ENCODE measurements around the gene ZMIZ1.

The ZMIZ1 gene

GRCh38 chr10:79300711-79301110 is 231.9 kb downstream of the ZMIZ1 start (continued):
- no peak for TF ChIP-seq ZBTB49 (tag by site-specific recombination; IDR thresholded peaks at IDR 0.05; ENCODE audit: low read depth)

GRCh38 chr10:79301754-79302530 is 233.2 kb downstream of the ZMIZ1 start:
- Histone ChIP-seq H3K9me3 (ENCODE audit: control insufficient read depth, insufficient read depth, low read depth, low read length) (no peaks in the 10 kb centered on the region), H3K36me3 (ENCODE audit: control insufficient read depth in 2 of 2, insufficient read depth in 1 of 2, low read length in 2 of 2) (peaks cover 0 to 89% of the 10 kb centered on the region in 2 experiments; a peak in 2 of 3 replicates), H3K4me3 (ENCODE audit: low read depth, low read length) (no peak overlapping the region), H3K27ac (ENCODE audit: extremely low read depth, low read depth, low read length) (no peak overlapping the region), H3K4me1 (ENCODE audit: control insufficient read depth, insufficient read depth, low read length) (no peaks in the 10 kb centered on the region)
- TF ChIP-seq ZNF24 (tag by site-specific recombination; IDR thresholded peaks at IDR 0.05) (no peak), GLIS1 (tag by site-specific recombination; IDR thresholded peaks at IDR 0.05) (peak; percentile 51)
- CTCF ChIA-PET = no interaction called here
- POLR2A ChIA-PET = no interaction called here

- no peak overlapping the region for H3K4me3 ChIP-seq (ENCODE audit: low read depth, low read length)
- H3K4me1 ChIP-seq (ENCODE audit: control insufficient read depth, insufficient read depth, low read length) = no peaks in the 10 kb centered on the region
- POLR2A ChIA-PET = no interaction called here
- CTCF ChIA-PET = no interaction called here
- peaks cover 0 to 87% of the 10 kb centered on the region in 2 experiments; a peak in 2 of 3 replicates for H3K36me3 ChIP-seq (ENCODE audit: control insufficient read depth in 2 of 2, insufficient read depth in 1 of 2, low read length in 2 of 2)
- no peak overlapping the region for H3K27ac ChIP-seq (ENCODE audit: extremely low read depth, low read depth, low read length)
- no peaks in the 10 kb centered on the region for H3K9me3 ChIP-seq (ENCODE audit: control insufficient read depth, insufficient read depth, low read depth, low read length)
- no peak for TF ChIP-seq ZNF274 (IDR thresholded peaks at IDR 0.05; ENCODE audit: low read length)
- TF ChIP-seq ZNF274 (tag by site-specific recombination; IDR thresholded peaks at IDR 0.05; ENCODE audit: borderline replicate concordance) = no peak
- no peak for TF ChIP-seq MZF1 (tag by site-specific recombination; IDR thresholded peaks at IDR 0.05; ENCODE audit: borderline replicate concordance)
- TF ChIP-seq REST (tag by site-specific recombination; IDR thresholded peaks at IDR 0.05) = no peak
- no peak for TF ChIP-seq YY1 (tag by site-specific recombination; IDR thresholded peaks at IDR 0.05)
- no peak for TF ChIP-seq ZNF664 (tag by site-specific recombination; IDR thresholded peaks at IDR 0.05)
- TF ChIP-seq ZNF654 (tag by site-specific recombination; IDR thresholded peaks at IDR 0.05; ENCODE audit: low read depth) = no peak
- no peak for TF ChIP-seq ZBTB49 (tag by site-specific recombination; IDR thresholded peaks at IDR 0.05; ENCODE audit: low read depth)
- no peak for TF ChIP-seq ZNF544 (tag by site-specific recombination; IDR thresholded peaks at IDR 0.05)
- no peak for TF ChIP-seq ZBTB8A (tag by site-specific recombination; IDR thresholded peaks at IDR 0.05)
- no peak for TF ChIP-seq ZNF311 (tag by site-specific recombination; IDR thresholded peaks at IDR 0.05; ENCODE audit: borderline replicate concordance)
- TF ChIP-seq ZNF777 (tag by site-specific recombination; IDR thresholded peaks at IDR 0.05; ENCODE audit: borderline replicate concordance) = no peak
- TF ChIP-seq TRIM28 (IDR thresholded peaks at IDR 0.05; ENCODE audit: borderline replicate concordance, low read length) = no peak
Measured at GRCh38 chr10:79303631-79304478, 235.1 kb downstream of the ZMIZ1 start.

Measured in HEK293 (cell line).